GM18508 (cell line): ENCODE results near the gene ZNF74.
"Not testable (repeated sequence)": the region's sequence is repeated elsewhere in the genome, so short reads cannot be mapped to it uniquely, and the experiment has no call there.

Experiments used
- ATAC-seq: cut with Tn5 transposase; IDR thresholded peaks from one replicate; pipeline ENCODE4 v1.9.1; 2021; ENCODE audit warnings: moderate number of reproducible peaks; ENCODE audit not compliant: insufficient read depth, unreplicated experiment

Gene ZNF74

DNA sequence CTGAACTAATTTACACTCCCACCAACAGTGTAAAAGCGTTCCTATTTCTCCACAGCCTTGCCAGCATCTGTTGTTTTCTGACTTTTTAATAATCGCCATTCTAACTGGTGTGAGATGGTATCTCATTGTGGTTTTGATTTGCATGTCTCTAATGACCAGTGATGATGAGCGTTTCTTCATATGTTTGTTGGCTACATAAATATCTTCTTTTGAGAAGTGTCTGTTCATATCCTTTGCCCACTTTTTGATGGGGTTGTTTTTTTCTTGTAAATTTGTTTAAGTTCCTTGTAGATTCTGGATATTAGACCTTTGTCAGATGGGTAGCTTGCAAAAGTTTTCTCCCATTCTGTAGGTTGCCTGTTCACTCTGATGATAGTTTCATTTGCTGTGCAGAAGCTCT is 21.7 kb downstream of the ZNF74 start:
- ATAC-seq, result not testable (repeated sequence)

DNA sequence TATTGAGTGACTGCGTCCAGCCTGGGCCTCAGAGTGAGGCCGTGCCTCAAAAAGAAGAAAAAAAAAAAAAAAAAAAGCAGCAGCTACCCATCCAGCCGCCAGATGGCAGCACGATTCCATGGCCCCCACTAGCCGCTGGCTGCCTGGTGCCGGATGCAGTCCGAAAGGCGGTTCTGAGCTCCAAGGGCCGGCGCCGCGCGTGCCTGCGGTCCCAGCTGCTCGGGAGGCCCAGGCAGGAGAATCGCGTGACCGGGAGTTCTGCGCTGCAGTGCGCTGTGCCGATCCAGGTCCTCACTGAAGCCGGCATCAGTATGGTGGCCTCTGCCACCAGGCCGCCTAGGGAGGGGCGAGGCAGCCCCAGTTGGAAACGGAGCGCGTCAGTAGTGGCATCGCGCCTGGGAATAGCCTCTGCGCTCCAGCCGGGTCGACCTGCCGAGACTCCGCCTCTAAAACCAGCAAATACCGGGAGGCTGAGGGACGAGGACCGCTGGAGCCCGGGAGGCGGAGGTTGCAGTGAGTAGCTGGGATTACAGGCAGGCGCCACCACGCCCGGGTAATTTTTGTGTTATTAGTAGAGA is 24.3 kb downstream of the ZNF74 start:
- no peak for ATAC-seq

DNA sequence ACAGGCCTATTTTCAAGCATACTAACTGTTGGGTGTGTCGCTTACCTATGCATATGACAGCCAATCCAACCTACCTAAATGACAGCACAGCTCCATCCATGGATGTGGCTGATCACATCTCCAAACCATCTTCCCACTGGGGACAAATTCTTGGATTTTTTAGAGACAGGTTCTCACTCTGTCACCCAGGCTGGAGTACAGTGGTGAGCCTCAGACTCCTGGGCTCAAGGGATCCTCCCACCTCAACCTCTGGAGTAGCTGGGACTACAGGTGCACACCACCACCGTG is 25.7 kb downstream of the ZNF74 start:
- ATAC-seq, result no peak

DNA sequence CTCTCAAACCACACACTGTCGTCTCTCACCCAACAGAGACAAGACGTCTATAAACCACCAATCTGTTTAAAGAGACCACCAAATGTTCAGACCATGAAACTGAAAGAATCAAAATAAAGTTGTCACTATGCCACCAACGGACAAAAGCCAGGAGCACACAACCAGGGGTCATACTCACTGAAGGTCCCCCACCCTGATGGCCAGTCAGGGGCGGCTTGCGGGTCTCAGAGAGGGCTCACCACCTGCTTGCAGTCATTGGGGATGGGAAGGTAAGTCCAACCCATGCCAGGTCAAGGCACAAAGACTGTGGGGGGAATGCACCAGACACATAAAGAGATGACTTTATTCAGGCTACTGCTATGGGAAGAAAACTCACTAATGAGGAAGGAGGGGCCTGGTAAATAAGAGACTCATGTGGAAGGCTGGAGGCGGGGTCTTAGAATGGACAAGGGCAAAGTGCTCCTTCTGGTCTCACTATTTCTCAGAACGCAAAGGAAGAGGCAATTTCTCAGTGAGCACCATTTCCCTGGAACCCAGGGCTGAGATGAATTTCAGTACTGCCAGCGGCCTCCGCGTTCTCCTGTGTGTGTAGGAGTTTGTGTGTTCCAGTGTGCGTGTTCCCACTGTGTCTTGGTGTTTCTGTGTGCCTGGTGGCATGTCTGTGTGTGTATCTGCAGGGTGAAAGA is 26.3 kb downstream of the ZNF74 start:
- no peak for ATAC-seq

DNA sequence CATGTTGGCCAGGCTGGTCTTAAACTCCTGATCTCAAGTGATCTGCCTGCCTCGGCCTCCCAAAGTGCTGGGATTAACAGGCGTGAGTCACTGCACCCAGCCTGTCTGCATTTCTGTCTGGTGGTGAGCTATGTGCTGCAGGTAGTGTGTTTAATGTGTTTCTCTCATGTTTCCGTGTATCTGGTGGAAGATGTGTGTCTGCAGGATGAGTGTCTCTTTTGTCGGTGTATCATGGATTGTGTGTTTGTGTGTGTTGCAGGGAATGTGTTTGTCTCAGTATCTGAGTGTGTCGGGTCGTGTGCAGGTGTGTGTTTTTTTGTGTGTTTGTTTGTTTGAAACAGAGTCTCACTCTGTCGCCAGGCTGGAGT is 27.5 kb downstream of the ZNF74 start:
- ATAC-seq, result no peak

DNA sequence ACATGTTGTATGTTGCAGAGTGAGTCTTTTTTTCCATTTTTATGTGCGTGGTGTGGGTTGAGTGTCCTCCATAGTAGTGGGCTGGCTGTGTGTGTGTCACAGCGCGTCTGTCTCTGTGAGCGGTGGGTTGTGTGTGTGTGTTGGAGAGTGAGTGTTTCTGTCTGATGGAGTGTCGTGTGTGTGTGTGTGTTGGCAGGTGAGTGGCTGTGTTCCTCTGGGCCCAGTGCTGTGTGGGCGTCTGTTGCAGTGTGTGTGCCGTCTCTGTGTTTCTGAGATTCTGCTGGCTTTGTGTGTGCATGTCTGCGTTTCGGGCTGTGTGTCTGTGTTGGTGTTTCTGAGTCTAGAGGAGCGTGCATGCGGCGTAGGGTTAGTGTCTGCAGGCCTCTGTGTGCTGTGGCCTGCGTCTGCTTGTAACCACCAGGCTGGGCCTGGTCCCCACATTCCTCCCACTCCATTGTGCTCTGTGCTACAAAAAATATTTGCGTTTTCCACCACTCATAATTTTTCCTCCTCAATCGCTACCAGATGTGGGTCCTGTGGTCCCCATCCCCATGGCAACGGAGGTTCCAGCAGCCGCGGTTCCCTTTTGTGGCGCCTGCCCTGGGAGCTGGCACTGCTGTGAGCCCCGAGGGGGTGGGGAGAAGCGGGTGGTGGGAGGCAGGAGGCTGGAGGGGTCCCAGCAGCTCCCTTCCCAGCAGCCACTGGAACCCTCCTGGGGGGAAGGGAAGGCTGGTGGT is 28.5 kb downstream of the ZNF74 start:
- ATAC-seq, result no peak

DNA sequence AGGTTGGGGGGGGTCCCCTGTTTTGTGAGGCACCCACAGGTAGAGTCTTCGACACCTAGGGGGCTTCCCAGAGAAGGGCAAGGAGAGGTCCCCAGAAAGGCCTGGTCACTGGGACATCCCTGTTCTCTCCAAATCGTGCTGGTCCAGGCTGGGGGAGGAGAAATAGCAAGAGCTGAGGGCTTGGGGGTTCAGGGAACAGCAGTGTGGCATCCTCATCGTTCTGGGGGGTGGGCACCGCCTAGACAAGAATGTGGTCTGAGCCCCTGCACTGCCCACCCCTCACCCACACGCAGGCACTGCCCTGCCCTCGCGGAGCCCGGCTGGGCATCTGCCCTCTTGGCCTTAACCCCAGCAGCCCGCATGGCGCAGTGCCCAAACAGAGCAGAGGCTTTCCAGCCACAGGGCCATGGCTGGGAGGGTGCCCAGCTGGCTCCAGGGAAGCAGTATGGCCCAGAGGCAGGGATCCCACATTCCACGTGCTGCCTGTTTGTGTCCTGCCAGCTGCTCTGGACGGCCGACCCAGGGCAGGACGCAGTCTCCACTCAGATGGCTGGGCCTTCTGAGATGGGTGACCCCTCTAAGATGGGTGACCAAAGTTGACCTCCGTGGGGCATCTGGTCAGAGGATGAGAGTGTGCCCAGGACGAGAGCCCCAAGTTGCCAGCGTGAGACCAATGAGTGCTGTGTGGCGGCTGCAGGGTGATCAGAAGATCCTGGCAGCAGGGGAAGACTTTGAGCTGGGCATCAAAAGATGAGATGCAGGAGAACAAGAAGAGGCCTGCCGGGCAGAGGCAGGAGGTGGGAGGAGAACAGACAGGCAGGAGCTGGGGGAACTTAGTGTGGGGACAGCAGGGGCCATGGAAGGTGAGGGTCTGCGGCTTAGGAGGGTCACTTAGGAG is 29.3 kb downstream of the ZNF74 start:
- ATAC-seq, result no peak

DNA sequence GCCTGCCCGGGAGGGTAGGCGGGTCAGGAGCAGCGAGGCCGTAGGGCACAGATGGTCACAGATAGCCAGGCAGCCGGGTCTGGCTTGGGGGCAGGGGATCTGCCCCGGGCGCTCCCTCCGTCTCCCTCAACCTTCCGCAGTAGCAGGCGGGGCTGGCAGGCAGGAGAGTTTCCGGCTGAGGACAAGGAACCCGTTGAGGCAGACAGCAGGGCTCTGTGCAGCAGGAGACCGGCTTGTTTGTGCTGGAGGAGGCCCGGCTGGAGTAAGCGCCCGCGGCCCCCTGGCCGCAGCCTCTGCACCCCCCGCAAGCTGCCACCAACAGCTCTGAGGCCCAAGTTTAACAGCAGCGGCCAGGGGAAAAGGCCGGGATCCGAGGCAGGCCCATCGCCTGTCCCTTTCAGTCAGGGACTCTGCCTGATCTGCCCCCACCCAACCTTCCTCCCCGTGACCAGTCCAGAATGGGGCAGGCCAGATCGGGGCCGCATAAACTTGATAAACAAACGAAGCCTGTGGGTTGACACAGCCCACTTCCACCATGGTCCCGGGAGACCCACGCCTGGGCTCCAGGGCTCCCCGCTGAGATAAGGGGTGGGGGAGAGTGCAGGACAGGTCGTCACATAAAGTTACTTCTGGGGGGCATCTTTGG is 30.1 kb downstream of the ZNF74 start:
- no peak for ATAC-seq

DNA sequence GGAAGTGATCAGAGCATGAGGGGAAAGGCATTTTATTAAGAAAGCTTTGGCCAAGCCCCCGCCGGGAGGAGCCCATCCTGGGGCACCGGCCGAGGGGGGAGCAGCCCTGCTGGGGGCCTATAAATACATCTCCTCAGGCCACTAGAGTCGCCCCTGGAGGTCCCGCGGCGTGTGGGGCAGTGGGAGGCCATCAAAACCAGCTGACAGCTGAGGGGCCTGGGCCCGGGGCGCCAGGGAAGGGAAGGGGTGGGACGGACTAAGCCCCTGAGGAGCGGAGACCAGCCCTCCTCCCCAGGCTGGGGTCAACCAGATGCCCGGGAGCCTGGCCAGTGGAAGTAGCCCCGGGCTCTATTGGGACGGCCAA is 30.6 kb downstream of the ZNF74 start:
- ATAC-seq, result no peak

DNA sequence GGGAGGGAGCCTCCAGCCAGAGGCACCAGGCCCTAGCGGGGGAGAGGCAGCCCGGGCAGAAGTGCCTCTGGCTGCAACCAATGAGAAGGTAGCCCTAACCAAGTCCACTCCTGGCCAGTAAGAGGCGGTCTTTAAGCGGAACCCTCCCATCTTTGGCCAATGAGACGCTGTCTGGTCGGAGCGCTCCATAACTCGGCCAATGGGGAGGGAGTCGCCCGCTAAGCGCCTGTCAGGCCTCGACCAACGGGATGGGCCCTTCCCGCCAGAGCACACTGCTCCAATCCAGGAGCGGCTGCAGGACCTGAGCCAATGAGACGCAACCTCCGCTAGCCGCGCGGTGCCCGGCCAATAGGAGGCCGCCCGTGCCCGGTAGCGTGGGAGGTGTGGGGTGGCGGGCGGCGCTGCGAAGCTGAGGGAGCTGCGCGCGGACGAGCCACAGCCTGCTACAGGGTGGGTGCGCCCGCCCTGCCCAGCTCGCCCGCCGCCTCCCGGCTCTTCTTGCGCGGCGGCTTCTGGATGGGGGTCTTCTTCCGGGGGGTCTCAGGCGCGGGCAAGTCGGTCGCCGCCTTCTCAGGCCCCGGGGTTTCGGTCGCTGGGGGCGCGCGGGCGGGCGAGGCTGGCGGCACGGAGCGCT is 31.1 kb downstream of the ZNF74 start:
- ATAC-seq, result no peak

DNA sequence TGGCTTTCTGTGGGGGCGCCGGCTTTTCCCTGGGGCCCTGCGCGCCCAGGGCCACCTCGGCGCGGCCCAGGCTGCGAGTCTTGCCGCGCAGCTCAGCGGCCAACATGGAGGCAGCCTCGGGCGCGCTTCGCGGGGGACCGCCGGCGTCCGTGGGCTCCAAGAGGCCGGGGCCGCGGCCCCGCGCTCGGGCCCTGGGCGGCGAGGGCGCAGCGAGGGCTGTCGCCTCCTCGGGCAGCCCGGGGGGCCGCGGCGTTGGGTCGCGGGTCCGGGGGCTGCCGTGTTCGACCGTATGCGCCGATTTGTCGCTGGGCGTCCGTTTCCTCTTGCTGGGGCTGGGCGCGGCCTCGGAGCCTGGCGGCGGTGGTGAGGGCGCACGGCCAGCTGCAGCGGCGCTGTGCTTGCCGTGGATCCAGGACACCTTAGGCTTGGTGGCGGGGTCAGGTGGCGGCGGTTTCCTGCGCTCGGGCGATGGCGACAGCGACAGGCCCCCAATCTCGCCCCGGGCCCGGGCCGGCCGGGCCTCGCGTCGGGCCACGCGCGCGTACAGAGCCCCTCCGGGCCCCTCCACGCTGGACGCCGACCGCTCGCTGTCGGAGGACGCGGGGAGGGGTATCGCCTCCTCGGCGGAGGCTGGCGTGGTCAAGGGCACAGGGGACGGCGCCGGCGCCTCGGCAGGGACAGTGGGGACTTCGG is 31.8 kb downstream of the ZNF74 start:
- ATAC-seq, result no peak

DNA sequence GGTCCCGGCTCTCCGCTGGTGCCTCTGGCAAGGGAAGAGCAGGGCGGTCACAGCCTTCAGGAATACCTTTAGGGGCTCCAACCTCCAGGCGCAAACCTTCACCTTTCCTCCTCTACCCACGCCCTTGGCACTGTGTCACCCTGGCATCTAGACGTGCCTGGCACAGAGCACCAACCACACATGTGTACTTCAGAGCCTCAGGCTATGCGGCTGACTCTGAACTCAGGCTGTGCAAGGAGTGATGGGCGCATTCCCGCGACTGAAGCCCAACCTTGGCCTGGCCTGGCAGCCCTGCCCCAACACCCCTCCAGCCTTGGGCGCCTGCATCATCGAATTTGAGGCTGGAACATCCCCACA is 32.3 kb downstream of the ZNF74 start:
- no peak for ATAC-seq

DNA sequence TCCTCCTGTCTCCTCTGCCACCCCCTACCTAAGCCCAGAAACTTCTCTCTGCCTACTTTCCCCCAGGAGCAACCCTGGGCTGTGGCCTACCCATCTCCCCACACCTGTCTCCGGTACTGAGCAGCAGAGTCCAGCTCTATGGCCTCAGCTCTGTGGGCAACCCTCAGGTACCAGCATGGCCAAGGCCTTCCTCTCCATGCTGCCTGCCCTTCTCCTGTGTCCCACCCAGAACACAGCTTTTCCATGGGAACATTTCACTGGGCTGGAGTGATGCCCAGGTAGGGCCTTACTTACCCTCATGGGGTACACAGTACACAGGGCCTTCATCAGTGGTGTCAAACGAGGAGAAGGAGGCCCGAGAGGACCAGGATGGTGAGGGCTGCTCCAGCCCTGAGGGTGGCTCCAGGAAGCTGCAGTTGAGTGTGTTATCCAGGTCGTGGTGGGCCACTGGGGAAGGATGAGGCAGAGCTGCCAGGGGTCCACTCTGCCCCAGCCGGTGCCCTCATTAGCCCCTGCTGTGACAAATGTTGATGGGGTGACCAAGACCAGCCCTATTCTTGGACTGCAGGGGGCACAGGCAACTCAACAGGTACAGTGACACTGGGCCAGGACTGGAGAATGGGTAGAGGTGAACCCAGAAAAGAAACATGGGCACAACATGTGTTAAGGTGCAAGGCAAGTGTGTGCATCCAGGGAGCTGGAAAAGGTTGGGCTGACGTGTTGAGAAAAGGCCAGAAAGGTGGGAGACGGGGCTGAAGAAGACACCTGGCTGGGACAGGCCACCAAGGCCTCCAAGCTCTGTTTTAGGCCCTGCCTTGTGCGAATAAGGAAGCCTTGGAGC is 33.4 kb downstream of the ZNF74 start:
- ATAC-seq, result no peak

DNA sequence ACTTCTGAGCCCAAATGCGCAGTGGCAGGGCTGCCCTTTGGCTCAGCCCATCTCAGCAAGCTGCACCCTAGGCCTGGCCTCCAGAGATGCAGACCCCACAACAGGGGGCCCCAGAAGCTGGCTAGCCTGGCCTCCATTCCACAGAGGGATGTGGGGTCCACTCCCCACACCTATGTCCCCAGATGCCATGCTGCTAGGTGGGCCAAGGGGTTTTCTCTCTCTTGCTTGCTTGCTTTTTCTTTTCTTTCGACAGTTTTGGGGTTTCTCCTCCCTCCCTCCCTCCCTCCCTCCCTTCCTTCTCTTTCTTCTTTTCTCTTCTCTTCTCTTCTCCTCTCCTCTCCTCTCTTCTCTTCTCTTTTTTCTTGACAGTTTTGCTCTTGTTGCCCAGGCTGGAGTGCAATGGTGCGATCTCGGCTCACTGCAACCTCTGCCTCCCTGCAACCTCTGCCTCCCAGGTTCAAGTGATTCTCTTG is 34.0 kb downstream of the ZNF74 start:
- no peak for ATAC-seq

DNA sequence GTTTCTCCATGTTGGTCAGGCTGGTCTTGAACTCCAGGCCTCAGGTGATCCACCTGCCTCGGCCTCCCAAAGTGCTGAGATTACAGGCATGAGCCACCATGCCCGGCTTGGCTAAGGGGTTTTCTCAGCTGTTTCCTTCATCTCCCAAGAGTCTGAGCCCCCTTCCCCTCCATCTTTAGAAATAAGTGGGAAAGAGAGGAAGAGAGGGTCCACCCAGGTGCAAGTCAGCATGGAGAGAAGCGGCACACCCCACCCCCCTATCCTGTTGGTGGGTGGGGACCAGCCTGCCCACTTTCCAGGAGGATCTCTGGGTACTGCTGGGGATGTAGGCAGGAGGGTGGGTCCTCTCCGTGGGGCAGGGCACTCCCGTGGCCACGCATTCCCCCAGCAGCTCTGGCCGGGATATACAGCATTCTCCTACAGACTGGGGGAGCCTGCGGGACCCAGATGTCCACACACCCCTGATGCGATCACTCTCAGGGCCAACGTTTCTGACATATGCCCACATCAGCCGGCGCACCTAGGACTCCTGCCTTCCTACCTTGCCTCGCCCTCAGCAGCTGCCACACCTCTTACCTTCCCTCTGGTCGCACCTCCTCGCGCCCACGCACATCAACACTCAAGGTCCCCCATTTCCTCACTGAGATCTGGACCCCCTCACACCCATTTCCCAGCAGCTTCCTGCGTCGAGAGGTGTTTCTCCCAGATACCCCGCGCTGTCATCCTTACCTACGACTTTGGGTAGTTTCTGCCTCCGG is 34.7 kb downstream of the ZNF74 start:
- no peak for ATAC-seq

DNA sequence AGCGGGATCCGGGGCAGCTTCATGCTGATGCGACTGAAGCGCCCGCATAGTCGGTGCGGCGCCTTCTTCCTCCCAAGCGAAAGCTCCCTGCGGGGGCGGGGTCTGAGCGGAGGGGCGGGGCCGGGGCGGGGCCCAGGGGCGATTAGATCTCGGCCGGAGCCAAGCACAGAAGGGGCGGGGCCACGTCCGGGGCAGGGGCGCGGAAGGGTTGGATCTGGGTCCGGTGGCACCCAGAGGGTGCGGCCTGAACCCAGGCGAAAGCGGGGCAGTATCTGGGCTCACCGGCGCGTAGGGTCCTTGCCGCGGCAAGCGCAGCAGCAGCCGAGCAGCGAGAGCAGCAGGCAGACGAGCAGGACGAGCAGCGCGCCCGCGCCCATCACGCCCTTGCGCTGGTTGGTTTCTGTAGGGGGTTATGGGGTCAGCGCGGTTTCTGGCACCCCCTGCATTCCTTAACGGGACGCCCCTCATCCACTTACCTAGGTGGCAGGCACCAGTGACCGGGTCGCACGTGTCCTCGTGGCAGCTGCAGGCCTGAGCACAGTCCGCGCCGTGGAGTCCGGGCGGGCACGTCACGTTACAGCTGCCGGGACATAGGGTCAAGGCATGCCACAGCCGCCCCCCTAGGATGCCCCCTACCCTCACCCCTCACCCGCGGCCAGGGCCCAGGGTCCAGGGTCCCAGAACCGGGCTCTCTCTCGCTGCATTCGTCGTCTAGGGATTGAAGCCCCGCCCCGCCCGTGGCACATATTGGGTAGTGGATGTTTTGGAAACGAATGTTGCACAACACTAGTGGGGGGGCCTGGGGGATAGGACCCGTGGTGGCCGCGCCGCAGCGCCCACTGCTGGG is 35.5 kb downstream of the ZNF74 start:
- ATAC-seq, result no peak

DNA sequence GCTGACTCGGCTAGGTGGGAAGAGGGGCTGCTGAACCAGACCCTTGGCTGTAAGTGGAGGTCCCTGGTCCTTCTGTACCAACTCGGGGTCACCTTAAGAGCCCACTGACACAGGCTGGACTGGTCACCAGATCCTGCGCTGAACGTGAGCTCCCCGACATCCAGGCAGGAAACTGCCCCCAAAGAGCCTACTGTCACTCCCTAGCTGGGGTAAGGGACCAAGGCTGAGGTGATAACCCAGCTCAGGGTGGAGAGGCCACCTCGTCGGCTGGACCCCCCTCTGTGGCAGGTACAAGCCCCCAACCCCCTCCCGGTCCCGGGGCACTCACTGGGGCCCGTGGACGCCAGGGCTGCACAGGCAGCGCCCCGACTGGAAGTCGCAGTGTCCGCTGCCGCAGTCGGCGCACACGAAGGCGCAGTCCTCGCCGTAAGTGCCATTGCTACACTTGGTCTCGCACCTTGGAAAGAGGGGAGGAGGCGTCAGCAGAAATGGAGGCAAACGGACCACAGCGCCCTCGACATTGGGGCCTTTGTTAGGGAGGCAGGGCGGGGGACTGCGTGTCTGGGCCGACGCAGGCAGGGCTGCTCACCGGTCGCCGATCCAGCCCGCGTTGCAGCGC is 36.3 kb downstream of the ZNF74 start:
- no peak for ATAC-seq
